DND-41 (cell line): ENCODE results near the gene DCLRE1C.

Source experiments
- EZH2 ChIP-seq: IDR thresholded peaks from 3 replicates; pipeline ENCODE4 v1.6.1; 2012; ENCODE audit warnings: borderline replicate concordance, low read depth, mild to moderate bottlenecking, moderate library complexity, low read length, inconsistent platforms; ENCODE audit not compliant: severe bottlenecking
- TF ChIP-seq, protein P1 (sequence below): IDR thresholded peaks from 2 replicates; pipeline ENCODE4 v1.5.1; 2012; ENCODE audit warnings: borderline replicate concordance, low read length, moderate library complexity, mild to moderate bottlenecking; ENCODE audit not compliant: poor library complexity, severe bottlenecking; ENCODE audit errors: extremely low read depth

DNA sequence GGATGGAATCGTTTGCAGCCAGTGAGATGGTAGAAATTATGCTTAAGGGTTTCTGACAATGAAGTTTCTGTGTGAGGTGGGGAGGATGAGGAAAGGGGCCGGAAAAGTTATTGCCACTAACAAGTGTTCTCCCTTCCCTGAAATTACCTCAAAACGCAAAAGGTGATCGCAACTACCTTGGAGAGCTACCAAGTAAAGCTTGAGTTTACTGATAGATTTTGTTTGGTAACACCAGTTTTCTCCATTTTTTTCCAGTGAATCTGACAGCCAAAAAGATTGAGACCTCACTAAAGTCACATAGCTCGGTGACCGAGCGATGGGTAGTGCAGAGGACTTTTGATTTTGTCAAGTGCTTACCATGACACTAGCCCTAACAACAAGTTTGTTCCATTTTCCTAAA is 73.7 kb downstream of the DCLRE1C start:
- TF ChIP-seq, protein P1, sequence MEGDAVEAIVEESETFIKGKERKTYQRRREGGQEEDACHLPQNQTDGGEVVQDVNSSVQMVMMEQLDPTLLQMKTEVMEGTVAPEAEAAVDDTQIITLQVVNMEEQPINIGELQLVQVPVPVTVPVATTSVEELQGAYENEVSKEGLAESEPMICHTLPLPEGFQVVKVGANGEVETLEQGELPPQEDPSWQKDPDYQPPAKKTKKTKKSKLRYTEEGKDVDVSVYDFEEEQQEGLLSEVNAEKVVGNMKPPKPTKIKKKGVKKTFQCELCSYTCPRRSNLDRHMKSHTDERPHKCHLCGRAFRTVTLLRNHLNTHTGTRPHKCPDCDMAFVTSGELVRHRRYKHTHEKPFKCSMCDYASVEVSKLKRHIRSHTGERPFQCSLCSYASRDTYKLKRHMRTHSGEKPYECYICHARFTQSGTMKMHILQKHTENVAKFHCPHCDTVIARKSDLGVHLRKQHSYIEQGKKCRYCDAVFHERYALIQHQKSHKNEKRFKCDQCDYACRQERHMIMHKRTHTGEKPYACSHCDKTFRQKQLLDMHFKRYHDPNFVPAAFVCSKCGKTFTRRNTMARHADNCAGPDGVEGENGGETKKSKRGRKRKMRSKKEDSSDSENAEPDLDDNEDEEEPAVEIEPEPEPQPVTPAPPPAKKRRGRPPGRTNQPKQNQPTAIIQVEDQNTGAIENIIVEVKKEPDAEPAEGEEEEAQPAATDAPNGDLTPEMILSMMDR, result no peak
- TF ChIP-seq EZH2, result no peak
